ENCODE results near the gene RAPSN. TPM values are rescaled to one million over a fixed set of nuclear protein-coding genes. Genes with fewer than 3 reads are reported as not detected.

Gene RAPSN
- total RNA-seq, 4 donors from 2014 or later = 0.42 to 1.4 (median 0.70) TPM

DNA sequence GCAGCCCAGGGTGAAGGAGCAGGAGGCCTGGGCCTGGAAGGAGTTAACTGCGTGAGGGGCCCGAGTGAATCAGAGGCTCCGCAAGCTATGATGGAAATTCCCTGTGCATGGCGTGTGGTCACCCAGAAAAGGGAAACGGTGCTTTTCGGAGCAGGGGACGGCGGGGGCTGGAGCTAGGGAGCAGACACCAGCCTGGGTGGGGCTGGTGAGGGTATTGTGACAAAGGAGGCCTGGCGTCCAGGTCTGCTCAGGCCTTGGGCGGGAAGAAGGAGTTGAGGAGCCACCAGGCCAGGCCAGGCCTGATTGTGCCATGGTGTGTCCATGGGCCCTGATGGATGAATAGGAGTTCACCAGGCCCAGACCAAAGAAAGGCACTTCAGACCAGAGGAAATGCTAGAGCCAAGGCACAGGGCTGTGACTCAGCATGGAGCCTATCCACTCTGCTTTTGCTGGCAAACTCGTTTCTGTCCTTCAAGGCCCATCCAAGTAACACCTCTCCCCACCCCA lies 57.8 kb downstream of the RAPSN start:
- DNase-seq (ENCODE audit: extremely low spot score) = no peak
- H3K27ac ChIP-seq (replicated peaks in 1 of 4) = peak overlapping the region in 3 of 4 donors; percentile 35 to 81 (median 36)
- H3K36me3 ChIP-seq = no peaks in the 10 kb centered on the region
- H3K9me3 ChIP-seq = no peaks in the 10 kb centered on the region
- peaks cover 6 to 27% (median 16%) of the 10 kb centered on the region in 4 donors for H3K4me1 ChIP-seq
- H3K4me3 ChIP-seq = no peak overlapping the region
- no peaks in the 10 kb centered on the region for H3K27me3 ChIP-seq
- intact Hi-C loops (cut with DNase I) = no loop called here
- TF ChIP-seq EP300 (IDR thresholded peaks at IDR 0.05) (no peak), CTCF (IDR thresholded peaks at IDR 0.05) (no peak), POLR2A (IDR thresholded peaks at IDR 0.05; ENCODE audit: low read depth) (no peak), POLR2AphosphoS5 (IDR thresholded peaks at IDR 0.05) (no peak)
- 73% methylated on average over 10 of the region's 11 CpGs for WGBS

DNA sequence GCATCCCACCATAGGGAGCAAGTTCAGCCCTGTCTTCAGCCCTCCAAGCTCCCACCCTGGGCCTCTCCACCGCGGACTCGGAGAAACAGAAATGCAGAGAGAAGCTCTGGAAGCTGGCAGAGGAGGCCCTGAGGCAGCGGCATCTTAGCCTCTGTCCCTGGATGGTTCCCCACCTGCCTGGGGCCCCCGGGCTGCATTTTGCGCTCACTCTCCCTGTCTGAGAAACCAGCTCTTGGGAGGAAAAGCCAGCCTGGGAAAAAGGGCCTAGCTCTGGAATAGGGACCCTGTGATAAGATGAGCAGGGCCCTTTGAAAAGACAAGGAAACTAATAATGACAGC lies 58.5 kb downstream of the RAPSN start:
- no peaks in the 10 kb centered on the region for H3K36me3 ChIP-seq
- TF ChIP-seq EP300 (IDR thresholded peaks at IDR 0.05) (no peak), POLR2AphosphoS5 (IDR thresholded peaks at IDR 0.05) (no peak), POLR2A (IDR thresholded peaks at IDR 0.05; ENCODE audit: low read depth) (no peak), CTCF (IDR thresholded peaks at IDR 0.05) (no peak)
- intact Hi-C loops (cut with DNase I) = no loop called here
- DNase-seq (ENCODE audit: extremely low spot score) = no peak
- peak overlapping the region in 2 of 4 donors; percentile 35 to 36 for H3K27ac ChIP-seq (replicated peaks in 1 of 4)
- no peaks in the 10 kb centered on the region for H3K9me3 ChIP-seq
- H3K4me1 ChIP-seq = peaks cover 6 to 23% (median 14%) of the 10 kb centered on the region in 4 donors
- WGBS = 92% methylated on average over 6 of the region's 6 CpGs
- no peaks in the 10 kb centered on the region for H3K27me3 ChIP-seq
- no peak overlapping the region for H3K4me3 ChIP-seq

DNA sequence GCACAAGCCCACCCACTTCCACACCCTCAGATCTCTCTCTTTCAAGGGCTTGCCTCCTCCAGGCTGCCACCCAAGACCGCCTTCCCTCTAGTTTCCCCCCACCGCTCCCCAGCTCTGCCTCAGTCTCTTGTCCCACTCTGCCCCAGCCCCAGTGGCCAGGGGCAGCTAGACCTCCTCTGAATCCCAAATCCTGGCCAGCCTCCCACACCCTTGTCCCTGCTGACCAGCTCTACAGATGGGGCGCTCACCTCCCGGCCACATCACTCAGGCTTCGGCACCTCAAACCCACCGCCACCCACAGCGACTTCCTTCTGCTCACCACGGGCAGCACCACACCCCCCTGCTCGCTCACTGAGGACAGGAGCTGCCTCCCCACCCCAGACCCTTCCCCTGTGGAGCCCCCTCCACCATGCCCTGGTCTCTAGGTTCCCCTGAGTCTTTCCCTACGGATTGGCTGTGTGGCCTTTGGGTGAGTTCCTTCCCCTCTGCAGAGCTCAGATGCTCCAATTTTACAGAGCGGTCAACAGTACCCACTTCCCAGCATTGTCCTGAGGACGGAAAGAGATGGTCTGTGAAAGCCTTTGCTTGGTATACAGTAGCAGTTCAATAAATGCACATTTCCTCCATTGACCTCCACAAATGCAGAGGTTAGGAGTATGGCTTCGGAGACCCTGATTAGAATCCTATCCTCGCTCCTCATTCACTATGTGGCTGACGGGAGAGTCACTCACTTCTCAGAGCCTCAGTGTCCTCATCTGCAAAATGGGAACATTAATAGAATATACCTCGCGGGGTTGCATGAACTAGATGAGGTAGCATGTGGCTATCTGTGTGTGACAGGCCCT lies 59.1 kb downstream of the RAPSN start:
- H3K9me3 ChIP-seq = no peaks in the 10 kb centered on the region
- no peaks in the 10 kb centered on the region for H3K27me3 ChIP-seq
- peaks cover under 1 to 17% (median 9%) of the 10 kb centered on the region in 4 donors for H3K4me1 ChIP-seq
- H3K4me3 ChIP-seq = no peak overlapping the region
- intact Hi-C loops (cut with DNase I) = no loop called here
- H3K36me3 ChIP-seq = no peaks in the 10 kb centered on the region
- 89% methylated on average over 16 of the region's 17 CpGs for WGBS
- no peak for TF ChIP-seq POLR2AphosphoS5 (IDR thresholded peaks at IDR 0.05)
- TF ChIP-seq POLR2A (IDR thresholded peaks at IDR 0.05; ENCODE audit: low read depth) = no peak
- TF ChIP-seq CTCF (IDR thresholded peaks at IDR 0.05) = no peak
- no peak for TF ChIP-seq EP300 (IDR thresholded peaks at IDR 0.05)
- DNase-seq (ENCODE audit: extremely low spot score) = no peak
- no peak overlapping the region for H3K27ac ChIP-seq (replicated peaks in 1 of 4)

DNA sequence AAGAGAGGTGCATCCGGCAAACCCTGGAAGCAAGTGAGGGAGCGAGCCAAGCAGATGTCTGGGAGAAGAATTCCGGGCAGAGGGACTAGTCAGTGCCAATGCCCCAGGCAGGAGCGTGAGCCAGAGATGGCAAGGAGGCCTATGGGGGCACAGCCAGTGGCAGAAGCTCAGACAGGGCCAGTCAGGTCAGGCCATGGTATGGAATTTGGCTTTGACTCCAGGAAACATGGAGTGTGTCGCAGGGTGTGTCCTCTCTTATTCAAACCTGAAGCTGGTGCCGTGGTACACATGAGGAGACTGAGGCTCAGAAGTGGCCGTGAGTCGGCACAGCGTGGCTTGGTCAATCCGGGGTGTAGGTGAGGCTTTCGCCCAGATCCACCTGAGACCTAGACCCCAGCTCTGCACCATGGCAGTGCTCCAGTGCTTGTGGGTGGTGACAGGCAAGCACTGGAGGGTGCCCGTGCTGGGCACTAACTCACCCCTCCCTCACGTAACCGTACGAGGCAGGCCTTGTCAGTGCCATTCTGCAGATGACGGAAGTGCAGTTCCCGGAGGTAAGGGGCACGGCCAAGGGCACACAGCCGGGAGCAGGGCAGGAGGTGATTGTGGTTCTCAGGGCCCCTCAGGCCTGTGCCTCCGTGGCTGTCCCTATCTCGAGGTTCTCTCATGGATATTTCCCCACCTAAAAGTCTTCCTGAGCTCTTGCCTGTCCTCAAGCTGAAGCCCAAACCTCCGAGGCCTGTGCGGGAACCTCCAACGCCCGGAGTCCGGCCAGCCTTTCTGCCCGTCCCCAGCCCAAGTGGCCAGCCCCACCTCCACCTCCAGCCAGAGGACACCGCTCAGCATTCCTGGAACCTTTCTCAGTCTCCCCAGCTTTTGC lies 60.0 kb downstream of the RAPSN start:
- Histone ChIP-seq H3K4me3 (no peak overlapping the region), H3K36me3 (no peaks in the 10 kb centered on the region), H3K27me3 (no peaks in the 10 kb centered on the region), H3K9me3 (no peaks in the 10 kb centered on the region), H3K27ac (replicated peaks in 1 of 4) (peak overlapping the region in 1 of 4 donors; percentile 40), H3K4me1 (peaks cover 0 to 10% (median 2%) of the 10 kb centered on the region in 4 donors)
- 86% methylated on average over 24 of the region's 28 CpGs for WGBS
- no peak for DNase-seq (ENCODE audit: extremely low spot score)
- TF ChIP-seq EP300 (IDR thresholded peaks at IDR 0.05) (no peak), POLR2AphosphoS5 (IDR thresholded peaks at IDR 0.05) (no peak), POLR2A (IDR thresholded peaks at IDR 0.05; ENCODE audit: low read depth) (no peak), CTCF (IDR thresholded peaks at IDR 0.05) (no peak)
- intact Hi-C loops (cut with DNase I) = no loop called here

Data from esophagus muscularis mucosa (tissue), 4 donors.